ENCODE measurements around the gene CNN3. TPM values are rescaled to one million over a fixed set of nuclear protein-coding genes. Genes with fewer than 3 reads are reported as not detected.
A peak's percentile ranks its signal among the peaks of the same experiment; 100 is the strongest.

The CNN3 gene
- total RNA-seq, 4 donors from 2014 or later = 307 to 344 (median 329) TPM

GRCh38 chr1:94887603-94888171 is 39.2 kb downstream of the CNN3 start:
- WGBS, 2 donors = 68 to 72% methylated on average over 4 of the region's 4 CpGs

GRCh38 chr1:94887106-94887505 is 39.8 kb downstream of the CNN3 start:
- Histone ChIP-seq H3K27me3 (no peaks in the 10 kb centered on the region), H3K27ac (no peak overlapping the region), H3K36me3 (peaks cover 0 to 15% (median 0%) of the 10 kb centered on the region in 3 donors), H3K4me1 (peaks cover 0 to 25% (median 12%) of the 10 kb centered on the region in 4 donors), H3K4me3 (no peak overlapping the region), H3K9me3 (no peaks in the 10 kb centered on the region)
- no peak for TF ChIP-seq CTCF (IDR thresholded peaks at IDR 0.05)
- DNase-seq (ENCODE audit: low spot score in 2 of 2) = no peak
- WGBS, 2 donors = 42 to 82% methylated on average over 3 of the region's 3 CpGs

More at GRCh38 chr1:94887603-94888171, 39.2 kb downstream of the CNN3 start:
- Histone ChIP-seq H3K9me3 (no peaks in the 10 kb centered on the region), H3K27me3 (no peaks in the 10 kb centered on the region), H3K36me3 (peaks cover 0 to 21% (median 0%) of the 10 kb centered on the region in 3 donors), H3K4me1 (peaks cover 0 to 25% (median 12%) of the 10 kb centered on the region in 4 donors), H3K4me3 (no peak overlapping the region), H3K27ac (no peak overlapping the region)
- no peak for TF ChIP-seq POLR2A (IDR thresholded peaks at IDR 0.05)
- TF ChIP-seq EP300 (IDR thresholded peaks at IDR 0.05) = no peak
- TF ChIP-seq CTCF (IDR thresholded peaks at IDR 0.05) = no peak
- DNase-seq (ENCODE audit: low spot score in 2 of 2) = no peak

GRCh38 chr1:94886361-94886760 is 40.5 kb downstream of the CNN3 start:
- H3K4me3 ChIP-seq = no peak overlapping the region
- peak overlapping the region in 1 of 4 donors; percentile 15 for H3K27ac ChIP-seq
- H3K27me3 ChIP-seq = no peaks in the 10 kb centered on the region
- 78 to 79% methylated on average over 5 of the region's 5 CpGs for WGBS, 2 donors
- DNase-seq (ENCODE audit: low spot score in 2 of 2) = no peak
- peaks cover 0 to 25% (median 12%) of the 10 kb centered on the region in 4 donors for H3K4me1 ChIP-seq
- peaks cover 0 to 10% (median 0%) of the 10 kb centered on the region in 3 donors for H3K36me3 ChIP-seq
- H3K9me3 ChIP-seq = no peaks in the 10 kb centered on the region
- TF ChIP-seq CTCF (IDR thresholded peaks at IDR 0.05) (no peak), POLR2A (IDR thresholded peaks at IDR 0.05) (no peak), EP300 (IDR thresholded peaks at IDR 0.05) (no peak)

- 20 to 31% methylated on average over 6 of the region's 6 CpGs for WGBS, 2 donors
- Histone ChIP-seq H3K27me3 (no peaks in the 10 kb centered on the region), H3K9me3 (no peaks in the 10 kb centered on the region), H3K27ac (peak overlapping the region; percentile 64 to 86 (median 76)), H3K4me1 (peaks cover 0 to 25% (median 12%) of the 10 kb centered on the region in 4 donors), H3K36me3 (no peaks in the 10 kb centered on the region), H3K4me3 (no peak overlapping the region)
- no peak for DNase-seq (ENCODE audit: low spot score in 2 of 2)
- no peak for TF ChIP-seq POLR2A (IDR thresholded peaks at IDR 0.05)
These were observed 42.4 kb downstream of the CNN3 start for GRCh38 chr1:94884507-94884906.

GRCh38 chr1:94884106-94884505 is 42.8 kb downstream of the CNN3 start:
- DNase-seq (ENCODE audit: low spot score in 2 of 2) = no peak
- H3K36me3 ChIP-seq = no peaks in the 10 kb centered on the region
- peak overlapping the region in 2 of 4 donors; percentile 9 to 20 for H3K4me3 ChIP-seq
- WGBS, 2 donors = 15 to 27% methylated on average over 6 of the region's 6 CpGs
- peaks cover 0 to 25% (median 12%) of the 10 kb centered on the region in 4 donors for H3K4me1 ChIP-seq
- no peaks in the 10 kb centered on the region for H3K27me3 ChIP-seq
- peak overlapping the region; percentile 64 to 86 (median 76) for H3K27ac ChIP-seq
- no peaks in the 10 kb centered on the region for H3K9me3 ChIP-seq
- no peak for TF ChIP-seq CTCF (IDR thresholded peaks at IDR 0.05)
- peak in 1 of 2 donors; percentile 15 for TF ChIP-seq EP300 (IDR thresholded peaks at IDR 0.05)
- TF ChIP-seq POLR2A (IDR thresholded peaks at IDR 0.05) = no peak

All from tibial nerve (tissue), 4 donors.